HG02642 (cell line): Measurements from ENCODE around the gene BCR.

Source experiments
- ATAC-seq: cut with Tn5 transposase; IDR thresholded peaks from one replicate; pipeline ENCODE4 v1.9.1; 2021; ENCODE audit warnings: mild to moderate bottlenecking; ENCODE audit not compliant: unreplicated experiment, poor library complexity

The BCR gene

GRCh38 chr22:23193196-23193827, 13.0 kb downstream of the BCR start:
- ATAC-seq: no peak

- ATAC-seq: no peak
Measured at GRCh38 chr22:23193882-23194281, 13.6 kb downstream of the BCR start.

GRCh38 chr22:23196165-23196564, 15.9 kb downstream of the BCR start:
- ATAC-seq: no peak

GRCh38 chr22:23197836-23198235, 17.5 kb downstream of the BCR start:
- no peak for ATAC-seq

- no peak for ATAC-seq
Measured at GRCh38 chr22:23199159-23199558, 18.9 kb downstream of the BCR start.

- no peak for ATAC-seq
Measured at GRCh38 chr22:23200898-23201297, 20.6 kb downstream of the BCR start.

GRCh38 chr22:23202812-23203451, 22.6 kb downstream of the BCR start:
- no peak for ATAC-seq

GRCh38 chr22:23203452-23204124, 23.3 kb downstream of the BCR start:
- no peak for ATAC-seq

GRCh38 chr22:23204125-23204488, 23.8 kb downstream of the BCR start:
- ATAC-seq: no peak

- no peak for ATAC-seq
Measured at GRCh38 chr22:23204541-23205157, 24.3 kb downstream of the BCR start.

GRCh38 chr22:23205339-23206049, 25.2 kb downstream of the BCR start:
- ATAC-seq: no peak

- no peak for ATAC-seq
Measured at GRCh38 chr22:23206915-23207314, 26.6 kb downstream of the BCR start.

- ATAC-seq: no peak
Measured at GRCh38 chr22:23207729-23208393, 27.6 kb downstream of the BCR start.

- ATAC-seq: no peak
Measured at GRCh38 chr22:23210428-23211170, 30.3 kb downstream of the BCR start.

GRCh38 chr22:23211622-23212021, 31.3 kb downstream of the BCR start:
- no peak for ATAC-seq

GRCh38 chr22:23212061-23213021, 32.0 kb downstream of the BCR start:
- ATAC-seq: no peak

- no peak for ATAC-seq
Measured at GRCh38 chr22:23213022-23213555, 32.8 kb downstream of the BCR start.
